Liver (tissue), 9 donors: ENCODE measurements around the gene UGCG. TPM values are rescaled to one million over a fixed set of nuclear protein-coding genes. Genes with fewer than 3 reads are reported as not detected.

ENCODE experiments used
- DNase-seq: peaks from one replicate; pipeline ENCODE4 v3.0.0-alpha.2; 2017; ENCODE audit warnings: low spot score
- H3K27ac ChIP-seq, 2 donors: one replicate each; pipeline ENCODE4 v1.7.0; 2013; ENCODE audit warnings: inconsistent platforms in 2 of 2, low read length in 2 of 2, control low read depth in 1 of 2, low read depth in 1 of 2, mild to moderate bottlenecking in 1 of 2
- H3K27me3 ChIP-seq, 4 donors: one replicate each; pipeline versions ENCODE4 v1.6.1 to v1.7.0; 2013; ENCODE audit warnings: low read length in 3 of 4, inconsistent platforms in 1 of 4, mild to moderate bottlenecking in 1 of 4, moderate library complexity in 1 of 4; ENCODE audit not compliant: control insufficient read depth in 4 of 4, insufficient read depth in 4 of 4
- H3K36me3 ChIP-seq, 4 donors: one replicate each; pipeline versions ENCODE4 v1.6.1 to v1.7.0; 2013; ENCODE audit warnings: low read length in 3 of 4, mild to moderate bottlenecking in 3 of 4, low read depth in 1 of 4, moderate library complexity in 1 of 4; ENCODE audit not compliant: control insufficient read depth in 4 of 4, insufficient read depth in 3 of 4
- H3K4me1 ChIP-seq, 4 donors: one replicate each; pipeline versions ENCODE4 v1.6.1 to v1.7.0; 2013; ENCODE audit warnings: low read length in 3 of 4, mild to moderate bottlenecking in 3 of 4, moderate library complexity in 1 of 4; ENCODE audit not compliant: control insufficient read depth in 4 of 4, insufficient read depth in 4 of 4
- H3K4me3 ChIP-seq, 3 donors: one replicate each; pipeline versions ENCODE4 v1.6.1 to v1.7.0; 2013; ENCODE audit warnings: low read length in 3 of 3, control low read depth in 1 of 3, low read depth in 1 of 3, mild to moderate bottlenecking in 1 of 3
- H3K9ac ChIP-seq, 2 donors: one replicate each; pipeline ENCODE4 v1.7.0; 2013; ENCODE audit warnings: low read length in 2 of 2, mild to moderate bottlenecking in 2 of 2, moderate library complexity in 2 of 2, control low read depth in 1 of 2, low read depth in 1 of 2
- H3K9me3 ChIP-seq, 4 donors: one replicate each; pipeline versions ENCODE4 v1.6.1 to v1.7.0; 2013; ENCODE audit warnings: low read length in 3 of 4; ENCODE audit not compliant: control insufficient read depth in 4 of 4
- EGR1 ChIP-seq, 2 donors: IDR thresholded peaks; 2 replicates each; pipeline ENCODE4 v1.6.1; 2016 to 2018; ENCODE audit warnings: antibody characterized with exemption in 2 of 2, low read depth in 2 of 2
- FOXA1 ChIP-seq: IDR thresholded peaks from 2 replicates; pipeline ENCODE4 v1.6.1; 2016; ENCODE audit warnings: antibody characterized with exemption
- FOXA2 ChIP-seq: IDR thresholded peaks from 2 replicates; pipeline ENCODE4 v1.6.1; 2016; ENCODE audit warnings: antibody characterized with exemption
- GABPA ChIP-seq, 2 donors: IDR thresholded peaks in 1 of 2; conservative IDR thresholded peaks in 1 of 2; 2 replicates each; pipeline ENCODE4 v1.6.1; 2016; ENCODE audit warnings: antibody characterized with exemption in 2 of 2, mild to moderate bottlenecking in 1 of 2, moderate library complexity in 1 of 2
- HNF4A ChIP-seq, 2 donors: conservative IDR thresholded peaks; 2 replicates each; pipeline ENCODE4 v1.6.1; 2016; ENCODE audit warnings: antibody characterized with exemption in 2 of 2, mild to moderate bottlenecking in 2 of 2
- HNF4G ChIP-seq: IDR thresholded peaks from 2 replicates; pipeline ENCODE4 v1.6.1; 2016; ENCODE audit warnings: antibody characterized with exemption
- JUND ChIP-seq, 2 donors: IDR thresholded peaks; 2 replicates each; pipeline ENCODE4 v1.6.1; 2016; ENCODE audit warnings: antibody characterized with exemption in 2 of 2
- NR2F2 ChIP-seq: IDR thresholded peaks from 2 replicates; pipeline ENCODE4 v1.6.1; 2016; ENCODE audit warnings: antibody characterized with exemption
- RAD21 ChIP-seq, 2 donors: IDR thresholded peaks; 2 replicates each; pipeline ENCODE4 v1.6.1; 2016; ENCODE audit warnings: antibody characterized with exemption in 2 of 2, mild to moderate bottlenecking in 2 of 2
- RXRA ChIP-seq, 2 donors: IDR thresholded peaks; 2 replicates each; pipeline ENCODE4 v1.6.1; 2017 to 2018; ENCODE audit warnings: antibody characterized with exemption in 2 of 2, mild to moderate bottlenecking in 1 of 2
- SP1 ChIP-seq: IDR thresholded peaks from 2 replicates; pipeline ENCODE4 v1.6.1; 2018; ENCODE audit warnings: antibody characterized with exemption, mild to moderate bottlenecking
- TAF1 ChIP-seq: conservative IDR thresholded peaks from 2 replicates; pipeline ENCODE4 v1.6.1; 2016; ENCODE audit warnings: antibody characterized with exemption, mild to moderate bottlenecking
- YY1 ChIP-seq: IDR thresholded peaks from 2 replicates; pipeline ENCODE4 v1.6.1; 2016; ENCODE audit warnings: antibody characterized with exemption, mild to moderate bottlenecking
- WGBS: extraction: QIAGEN DNeasy Blood & Tissue Kit; methylation state at CpG from one replicate; pipeline ENCODE4 v1.1.7; 2013; 5-methylcytosine and 5-hydroxymethylcytosine counted together
- polyA plus RNA-seq, 2 donors: library from polyadenylated mRNA; stranded (reverse) in 1 of 2; unstranded in 1 of 2; fragments of 200-250 nt in 1 of 2; fragments of >200 nt in 1 of 2; fragmentation: Nextera tagmentation in 1 of 2; extraction: Ambion mirVana in 1 of 2; gene quantifications; one replicate each; pipeline versions ENCODE4 v1.2.1 to v1.2.3, GENCODE V29; 2013 to 2015
- total RNA-seq, 2 donors: library from RNA; depleted of rRNA; stranded (reverse); fragments of >200 nt; gene quantifications; one replicate each; pipeline ENCODE4 v1.2.3, GENCODE V29; 2014
- TF ChIP-seq, protein P1 (sequence below): IDR thresholded peaks from 2 replicates; pipeline ENCODE4 v1.6.1; 2016; ENCODE audit warnings: antibody characterized with exemption
- TF ChIP-seq, protein P2 (sequence below): IDR thresholded peaks from 2 replicates; pipeline ENCODE4 v1.6.1; 2016; ENCODE audit warnings: antibody characterized with exemption, mild to moderate bottlenecking
- TF ChIP-seq, protein P3 (sequence below): IDR thresholded peaks from 2 replicates; pipeline ENCODE4 v1.6.1; 2016; ENCODE audit warnings: antibody characterized with exemption
- TF ChIP-seq, protein P4 (sequence below): IDR thresholded peaks from 2 replicates; pipeline ENCODE4 v1.6.1; 2016; ENCODE audit warnings: antibody characterized with exemption
- TF ChIP-seq, protein P5 (sequence below): fragments of 150-350 bp; IDR thresholded peaks from 2 replicates; pipeline ENCODE4 v1.5.1; 2017; ENCODE audit warnings: improper control_type of control experiment, low read depth, low read length; ENCODE audit not compliant: missing input control
- donor health status: healthy.
- donor health status: healthy.
- donor health status: healthy.
- donor health status: healthy.
- donor health status: healthy.

Gene UGCG
- total and polyA plus RNA-seq, 4 donors: 5.2 to 44.2 (median 12.0) TPM

DNA sequence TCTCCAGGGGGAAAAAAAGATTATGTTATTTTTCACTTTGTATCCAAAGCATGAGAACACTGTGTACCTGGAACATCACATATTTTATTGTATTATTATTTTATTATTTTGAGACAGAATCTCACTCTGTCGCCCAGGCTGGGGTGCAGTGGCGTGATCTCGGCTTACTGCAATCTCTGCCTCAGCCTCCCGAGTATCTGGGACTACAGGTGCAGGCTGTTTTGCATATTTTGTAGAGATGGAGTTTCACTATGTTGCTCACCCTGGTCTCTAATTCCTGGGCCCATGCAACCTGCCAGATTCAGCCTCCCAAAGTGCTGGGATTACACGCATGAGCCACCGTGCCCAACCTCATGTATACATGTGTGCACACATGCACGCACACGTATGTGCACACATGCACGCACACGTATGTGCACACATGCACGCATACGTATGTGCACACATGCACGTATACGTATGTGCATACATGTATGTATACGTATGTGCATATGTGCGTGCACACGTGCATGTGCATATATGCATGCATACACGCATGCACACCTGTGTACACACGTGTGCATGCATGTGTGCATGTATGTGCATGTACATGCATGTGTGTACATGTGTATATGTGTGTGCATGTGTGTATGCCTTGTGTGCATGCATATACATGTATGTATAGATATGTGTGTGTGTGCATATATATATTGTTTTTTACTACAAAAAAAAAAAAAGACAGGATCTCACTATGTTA, 9.5 kb upstream of the UGCG start:
- no peak for TF ChIP-seq SP1
- TF ChIP-seq TAF1: no peak
- TF ChIP-seq JUND (IDR thresholded peaks at IDR 0.05): no peak
- TF ChIP-seq, protein P1, sequence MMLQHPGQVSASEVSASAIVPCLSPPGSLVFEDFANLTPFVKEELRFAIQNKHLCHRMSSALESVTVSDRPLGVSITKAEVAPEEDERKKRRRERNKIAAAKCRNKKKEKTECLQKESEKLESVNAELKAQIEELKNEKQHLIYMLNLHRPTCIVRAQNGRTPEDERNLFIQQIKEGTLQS: no peak
- TF ChIP-seq RAD21 (IDR thresholded peaks at IDR 0.05): no peak
- TF ChIP-seq FOXA2: no peak
- TF ChIP-seq GABPA (IDR thresholded peaks at IDR 0.05 in 1 of 2, conservative IDR thresholded peaks at IDR 0.05 in 1 of 2): no peak
- TF ChIP-seq, protein P2, sequence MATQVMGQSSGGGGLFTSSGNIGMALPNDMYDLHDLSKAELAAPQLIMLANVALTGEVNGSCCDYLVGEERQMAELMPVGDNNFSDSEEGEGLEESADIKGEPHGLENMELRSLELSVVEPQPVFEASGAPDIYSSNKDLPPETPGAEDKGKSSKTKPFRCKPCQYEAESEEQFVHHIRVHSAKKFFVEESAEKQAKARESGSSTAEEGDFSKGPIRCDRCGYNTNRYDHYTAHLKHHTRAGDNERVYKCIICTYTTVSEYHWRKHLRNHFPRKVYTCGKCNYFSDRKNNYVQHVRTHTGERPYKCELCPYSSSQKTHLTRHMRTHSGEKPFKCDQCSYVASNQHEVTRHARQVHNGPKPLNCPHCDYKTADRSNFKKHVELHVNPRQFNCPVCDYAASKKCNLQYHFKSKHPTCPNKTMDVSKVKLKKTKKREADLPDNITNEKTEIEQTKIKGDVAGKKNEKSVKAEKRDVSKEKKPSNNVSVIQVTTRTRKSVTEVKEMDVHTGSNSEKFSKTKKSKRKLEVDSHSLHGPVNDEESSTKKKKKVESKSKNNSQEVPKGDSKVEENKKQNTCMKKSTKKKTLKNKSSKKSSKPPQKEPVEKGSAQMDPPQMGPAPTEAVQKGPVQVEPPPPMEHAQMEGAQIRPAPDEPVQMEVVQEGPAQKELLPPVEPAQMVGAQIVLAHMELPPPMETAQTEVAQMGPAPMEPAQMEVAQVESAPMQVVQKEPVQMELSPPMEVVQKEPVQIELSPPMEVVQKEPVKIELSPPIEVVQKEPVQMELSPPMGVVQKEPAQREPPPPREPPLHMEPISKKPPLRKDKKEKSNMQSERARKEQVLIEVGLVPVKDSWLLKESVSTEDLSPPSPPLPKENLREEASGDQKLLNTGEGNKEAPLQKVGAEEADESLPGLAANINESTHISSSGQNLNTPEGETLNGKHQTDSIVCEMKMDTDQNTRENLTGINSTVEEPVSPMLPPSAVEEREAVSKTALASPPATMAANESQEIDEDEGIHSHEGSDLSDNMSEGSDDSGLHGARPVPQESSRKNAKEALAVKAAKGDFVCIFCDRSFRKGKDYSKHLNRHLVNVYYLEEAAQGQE: no peak
- TF ChIP-seq EGR1 (IDR thresholded peaks at IDR 0.05; ENCODE audit: low read depth in 2 of 2): no peak
- TF ChIP-seq, protein P3, sequence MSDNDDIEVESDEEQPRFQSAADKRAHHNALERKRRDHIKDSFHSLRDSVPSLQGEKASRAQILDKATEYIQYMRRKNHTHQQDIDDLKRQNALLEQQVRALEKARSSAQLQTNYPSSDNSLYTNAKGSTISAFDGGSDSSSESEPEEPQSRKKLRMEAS: no peak
- TF ChIP-seq RXRA (IDR thresholded peaks at IDR 0.05): no peak
- TF ChIP-seq, protein P4, sequence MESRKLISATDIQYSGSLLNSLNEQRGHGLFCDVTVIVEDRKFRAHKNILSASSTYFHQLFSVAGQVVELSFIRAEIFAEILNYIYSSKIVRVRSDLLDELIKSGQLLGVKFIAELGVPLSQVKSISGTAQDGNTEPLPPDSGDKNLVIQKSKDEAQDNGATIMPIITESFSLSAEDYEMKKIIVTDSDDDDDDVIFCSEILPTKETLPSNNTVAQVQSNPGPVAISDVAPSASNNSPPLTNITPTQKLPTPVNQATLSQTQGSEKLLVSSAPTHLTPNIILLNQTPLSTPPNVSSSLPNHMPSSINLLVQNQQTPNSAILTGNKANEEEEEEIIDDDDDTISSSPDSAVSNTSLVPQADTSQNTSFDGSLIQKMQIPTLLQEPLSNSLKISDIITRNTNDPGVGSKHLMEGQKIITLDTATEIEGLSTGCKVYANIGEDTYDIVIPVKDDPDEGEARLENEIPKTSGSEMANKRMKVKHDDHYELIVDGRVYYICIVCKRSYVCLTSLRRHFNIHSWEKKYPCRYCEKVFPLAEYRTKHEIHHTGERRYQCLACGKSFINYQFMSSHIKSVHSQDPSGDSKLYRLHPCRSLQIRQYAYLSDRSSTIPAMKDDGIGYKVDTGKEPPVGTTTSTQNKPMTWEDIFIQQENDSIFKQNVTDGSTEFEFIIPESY: no peak
- TF ChIP-seq YY1: no peak

DNA sequence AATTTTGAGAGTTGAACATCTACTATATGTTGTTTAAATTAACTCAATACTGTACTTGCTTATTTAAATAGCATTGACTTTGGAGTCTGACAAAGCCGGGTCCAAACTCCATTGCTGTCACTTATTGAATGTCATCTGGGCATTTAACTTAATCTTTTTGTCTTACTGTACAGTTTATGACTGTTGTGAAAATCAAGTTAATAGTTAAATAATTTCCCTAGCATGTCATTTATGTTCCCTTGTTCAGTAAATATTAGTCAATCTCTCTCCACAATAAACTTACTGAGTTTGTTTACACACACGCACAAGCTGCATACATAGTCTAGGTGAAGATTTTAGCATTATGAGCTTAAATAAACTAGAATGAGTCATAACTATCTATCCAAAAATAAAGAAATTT, 6.3 kb upstream of the UGCG start:
- no peak overlapping the region for H3K9ac ChIP-seq
- DNase-seq: no peak
- no peak overlapping the region for H3K27ac ChIP-seq
- no peaks in the 10 kb centered on the region for H3K27me3 ChIP-seq
- no peak overlapping the region for H3K4me3 ChIP-seq
- 63% methylated on average over 2 of the region's 2 CpGs for WGBS
- no peaks in the 10 kb centered on the region for H3K36me3 ChIP-seq
- H3K9me3 ChIP-seq: no peaks in the 10 kb centered on the region
- H3K4me1 ChIP-seq: peaks cover 0 to 5% (median 1%) of the 10 kb centered on the region in 4 donors
- no peak for TF ChIP-seq HNF4G
- TF ChIP-seq FOXA2: no peak
- no peak for TF ChIP-seq NR2F2
- TF ChIP-seq TAF1: no peak
- TF ChIP-seq SP1: no peak
- TF ChIP-seq, protein P1: no peak
- no peak for TF ChIP-seq RXRA (IDR thresholded peaks at IDR 0.05)
- no peak for TF ChIP-seq FOXA1
- no peak for TF ChIP-seq HNF4A (conservative IDR thresholded peaks at IDR 0.05)
- no peak for TF ChIP-seq EGR1 (IDR thresholded peaks at IDR 0.05; ENCODE audit: low read depth in 2 of 2)
- TF ChIP-seq RAD21 (IDR thresholded peaks at IDR 0.05): no peak
- TF ChIP-seq JUND (IDR thresholded peaks at IDR 0.05): no peak
- TF ChIP-seq, protein P5, sequence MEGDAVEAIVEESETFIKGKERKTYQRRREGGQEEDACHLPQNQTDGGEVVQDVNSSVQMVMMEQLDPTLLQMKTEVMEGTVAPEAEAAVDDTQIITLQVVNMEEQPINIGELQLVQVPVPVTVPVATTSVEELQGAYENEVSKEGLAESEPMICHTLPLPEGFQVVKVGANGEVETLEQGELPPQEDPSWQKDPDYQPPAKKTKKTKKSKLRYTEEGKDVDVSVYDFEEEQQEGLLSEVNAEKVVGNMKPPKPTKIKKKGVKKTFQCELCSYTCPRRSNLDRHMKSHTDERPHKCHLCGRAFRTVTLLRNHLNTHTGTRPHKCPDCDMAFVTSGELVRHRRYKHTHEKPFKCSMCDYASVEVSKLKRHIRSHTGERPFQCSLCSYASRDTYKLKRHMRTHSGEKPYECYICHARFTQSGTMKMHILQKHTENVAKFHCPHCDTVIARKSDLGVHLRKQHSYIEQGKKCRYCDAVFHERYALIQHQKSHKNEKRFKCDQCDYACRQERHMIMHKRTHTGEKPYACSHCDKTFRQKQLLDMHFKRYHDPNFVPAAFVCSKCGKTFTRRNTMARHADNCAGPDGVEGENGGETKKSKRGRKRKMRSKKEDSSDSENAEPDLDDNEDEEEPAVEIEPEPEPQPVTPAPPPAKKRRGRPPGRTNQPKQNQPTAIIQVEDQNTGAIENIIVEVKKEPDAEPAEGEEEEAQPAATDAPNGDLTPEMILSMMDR: no peak
- TF ChIP-seq YY1: no peak
- TF ChIP-seq, protein P4: no peak
- no peak for TF ChIP-seq GABPA (IDR thresholded peaks at IDR 0.05 in 1 of 2, conservative IDR thresholded peaks at IDR 0.05 in 1 of 2)

More for the DNA sequence above, 9.5 kb upstream of the UGCG start:
- DNase-seq: no peak
- Histone ChIP-seq H3K9ac (no peak overlapping the region), H3K4me1 (peaks cover 0 to 5% (median 1%) of the 10 kb centered on the region in 4 donors), H3K27me3 (no peaks in the 10 kb centered on the region), H3K4me3 (no peak overlapping the region), H3K36me3 (no peaks in the 10 kb centered on the region), H3K9me3 (no peaks in the 10 kb centered on the region), H3K27ac (no peak overlapping the region)
- WGBS: 93% methylated on average over 19 of the region's 19 CpGs
